Measurements from ENCODE around the gene GNPTAB.

Gene GNPTAB

DNA sequence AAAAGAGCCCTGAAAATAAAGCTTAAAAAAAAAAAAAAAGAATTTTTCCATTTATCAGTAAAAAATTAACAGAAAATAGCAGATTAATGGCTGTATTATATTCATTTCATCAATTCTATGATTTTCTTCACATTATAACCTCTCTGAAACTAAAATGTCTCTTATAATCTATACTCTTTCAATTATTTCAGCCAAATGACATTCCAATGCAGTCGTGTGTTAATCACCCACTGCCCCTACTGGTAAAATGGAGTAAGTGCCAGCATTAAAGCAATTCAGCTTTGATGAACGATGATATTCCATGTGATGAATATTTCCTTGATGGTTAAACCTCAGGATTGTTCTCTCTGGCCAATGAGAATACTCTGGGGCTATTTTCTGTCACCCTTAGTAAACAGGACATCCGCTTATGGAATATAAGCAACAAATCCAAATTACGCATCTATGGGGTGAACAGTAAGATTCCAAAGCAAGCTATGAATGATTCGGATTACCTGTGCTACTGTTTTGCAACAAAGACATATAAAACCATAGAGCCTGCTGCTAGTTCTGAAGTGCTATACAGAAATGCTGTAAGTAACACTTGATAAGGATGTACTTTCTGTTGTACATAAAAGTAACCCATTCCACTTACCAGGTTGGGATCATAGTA lies 71.2 kb downstream of the GNPTAB start:
- no peak overlapping the region for H2BK120ac ChIP-seq (ENCODE audit: low read depth, low read length)
- H3K79me1 ChIP-seq (replicated peaks; ENCODE audit: low read length, poor library complexity, severe bottlenecking), result no peaks in the 10 kb centered on the region
- no peak overlapping the region for H3K14ac ChIP-seq (ENCODE audit: low read length in 2 of 2)
- H3K9ac ChIP-seq (ENCODE audit: low read length), result no peak overlapping the region
- no peaks in the 10 kb centered on the region for H3K4me1 ChIP-seq (ENCODE audit: control insufficient read depth, insufficient read depth, low read depth, low read length)
- H3K27ac ChIP-seq (ENCODE audit: low read length, poor library complexity, severe bottlenecking), result no peak overlapping the region
- no peak overlapping the region for H4K8ac ChIP-seq (ENCODE audit: low read length)
- H3K27me3 ChIP-seq (ENCODE audit: control insufficient read depth in 1 of 2, insufficient read depth in 1 of 2, low read length in 2 of 2), result no peaks in the 10 kb centered on the region
- H3K23ac ChIP-seq (ENCODE audit: low read length in 2 of 2), result no peak overlapping the region
- no peak overlapping the region for H2BK15ac ChIP-seq (ENCODE audit: low read depth, poor library complexity, severe bottlenecking)
- WGBS, result 81% methylated on average over 5 of the region's 5 CpGs
- H2AK5ac ChIP-seq (ENCODE audit: low read length, severe bottlenecking), result no peak overlapping the region
- no peak overlapping the region for H2BK12ac ChIP-seq (ENCODE audit: low read length in 2 of 2)
- no peak overlapping the region for H2BK5ac ChIP-seq (ENCODE audit: low read depth, low read length, poor library complexity, severe bottlenecking)
- no peak overlapping the region for H4K91ac ChIP-seq (ENCODE audit: low read length)
- H3K4me3 ChIP-seq (ENCODE audit: insufficient read depth in 1 of 2, low read depth in 1 of 2, low read length in 2 of 2), result no peak overlapping the region
- H3K9me3 ChIP-seq (ENCODE audit: control insufficient read depth, low read length), result no peaks in the 10 kb centered on the region
- no peak overlapping the region for H3K4ac ChIP-seq (ENCODE audit: low read depth in 1 of 2, low read length in 2 of 2)
- DNase-seq, result peak; percentile 47
- peaks cover 10 to 73% of the 10 kb centered on the region in 2 experiments for H3K36me3 ChIP-seq (ENCODE audit: control insufficient read depth in 1 of 2, insufficient read depth in 2 of 2, low read depth in 1 of 2, low read length in 2 of 2)
- H3K18ac ChIP-seq (ENCODE audit: low read depth in 1 of 2, low read length in 2 of 2), result no peak overlapping the region
- no peak overlapping the region for H2AFZ ChIP-seq (ENCODE audit: low read depth, low read length)
- H3K4me2 ChIP-seq (ENCODE audit: low read length, poor library complexity, severe bottlenecking), result no peak overlapping the region

DNA sequence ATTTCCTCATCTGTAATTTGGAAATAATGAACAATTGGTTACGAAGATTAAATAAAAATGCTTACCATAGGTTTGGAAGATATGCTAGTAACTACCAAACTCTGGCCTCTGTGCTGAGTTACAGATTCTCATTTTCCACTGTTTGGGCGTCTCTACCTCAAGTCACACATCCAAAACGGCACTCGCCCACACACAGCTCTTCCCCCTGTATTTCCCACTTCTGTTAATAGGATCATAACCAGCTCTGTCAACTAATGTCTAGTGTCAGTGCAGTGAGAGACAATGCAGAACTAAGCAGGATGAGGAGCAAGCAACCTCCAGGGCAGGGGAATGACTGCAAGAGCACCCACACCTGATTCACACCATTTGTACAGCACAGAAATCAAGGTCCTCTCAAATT lies 80.6 kb downstream of the GNPTAB start:
- H3K4me3 ChIP-seq (ENCODE audit: insufficient read depth in 1 of 2, low read depth in 1 of 2, low read length in 2 of 2), result no peak overlapping the region
- no peak overlapping the region for H2AFZ ChIP-seq (ENCODE audit: low read depth, low read length)
- no peak overlapping the region for H3K4me2 ChIP-seq (ENCODE audit: low read length, poor library complexity, severe bottlenecking)
- 100% methylated on average over 3 of the region's 4 CpGs for WGBS
- H3K9ac ChIP-seq (ENCODE audit: low read length), result no peak overlapping the region
- no peak overlapping the region for H3K23ac ChIP-seq (ENCODE audit: low read length in 2 of 2)
- no peak overlapping the region for H2BK120ac ChIP-seq (ENCODE audit: low read depth, low read length)
- H3K4ac ChIP-seq (ENCODE audit: low read depth in 1 of 2, low read length in 2 of 2), result no peak overlapping the region
- no peak overlapping the region for H4K8ac ChIP-seq (ENCODE audit: low read length)
- H3K18ac ChIP-seq (ENCODE audit: low read depth in 1 of 2, low read length in 2 of 2), result no peak overlapping the region
- H2AK5ac ChIP-seq (ENCODE audit: low read length, severe bottlenecking), result no peak overlapping the region
- no peak for DNase-seq
- no peaks in the 10 kb centered on the region for H3K27me3 ChIP-seq (ENCODE audit: control insufficient read depth in 1 of 2, insufficient read depth in 1 of 2, low read length in 2 of 2)
- no peak overlapping the region for H2BK5ac ChIP-seq (ENCODE audit: low read depth, low read length, poor library complexity, severe bottlenecking)
- no peak overlapping the region for H3K14ac ChIP-seq (ENCODE audit: low read length in 2 of 2)
- peaks cover 11 to 92% of the 10 kb centered on the region in 2 experiments for H3K36me3 ChIP-seq (ENCODE audit: control insufficient read depth in 1 of 2, insufficient read depth in 2 of 2, low read depth in 1 of 2, low read length in 2 of 2)
- no peak overlapping the region for H3K27ac ChIP-seq (ENCODE audit: low read length, poor library complexity, severe bottlenecking)
- no peaks in the 10 kb centered on the region for H3K79me1 ChIP-seq (replicated peaks; ENCODE audit: low read length, poor library complexity, severe bottlenecking)
- H4K91ac ChIP-seq (ENCODE audit: low read length), result no peak overlapping the region
- H2BK15ac ChIP-seq (ENCODE audit: low read depth, poor library complexity, severe bottlenecking), result no peak overlapping the region
- no peak overlapping the region for H2BK12ac ChIP-seq (ENCODE audit: low read length in 2 of 2)
- H3K9me3 ChIP-seq (ENCODE audit: control insufficient read depth, low read length), result no peaks in the 10 kb centered on the region
- H3K4me1 ChIP-seq (ENCODE audit: control insufficient read depth, insufficient read depth, low read depth, low read length), result no peaks in the 10 kb centered on the region

DNA sequence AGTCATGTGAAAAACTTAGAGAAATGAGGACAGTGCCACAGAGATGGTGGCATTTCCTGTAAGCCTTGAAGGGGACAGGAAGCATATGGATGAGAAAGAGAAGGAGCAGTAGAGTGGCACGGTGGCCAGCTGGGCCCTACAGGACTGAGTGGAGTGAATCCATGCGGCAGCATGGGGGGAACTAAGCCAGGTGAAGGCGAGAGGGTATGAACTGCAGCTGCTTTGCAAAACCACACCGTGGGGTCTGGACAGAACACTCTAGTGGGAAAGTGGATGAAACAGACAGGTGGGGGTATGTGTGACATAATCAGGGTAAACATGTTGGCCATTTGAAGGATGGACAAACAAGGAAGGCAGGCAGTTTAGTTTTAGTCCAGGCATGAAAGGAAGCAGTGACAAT lies 81.1 kb downstream of the GNPTAB start:
- H3K27me3 ChIP-seq (ENCODE audit: control insufficient read depth in 1 of 2, insufficient read depth in 1 of 2, low read length in 2 of 2), result no peaks in the 10 kb centered on the region
- H2AFZ ChIP-seq (ENCODE audit: low read depth, low read length), result no peak overlapping the region
- H2BK15ac ChIP-seq (ENCODE audit: low read depth, poor library complexity, severe bottlenecking), result no peak overlapping the region
- no peak overlapping the region for H3K4me2 ChIP-seq (ENCODE audit: low read length, poor library complexity, severe bottlenecking)
- H3K14ac ChIP-seq (ENCODE audit: low read length in 2 of 2), result no peak overlapping the region
- no peak for DNase-seq
- no peak overlapping the region for H3K4me3 ChIP-seq (ENCODE audit: insufficient read depth in 1 of 2, low read depth in 1 of 2, low read length in 2 of 2)
- no peak overlapping the region for H2BK5ac ChIP-seq (ENCODE audit: low read depth, low read length, poor library complexity, severe bottlenecking)
- H3K79me1 ChIP-seq (replicated peaks; ENCODE audit: low read length, poor library complexity, severe bottlenecking), result no peaks in the 10 kb centered on the region
- H3K9ac ChIP-seq (ENCODE audit: low read length), result no peak overlapping the region
- no peak overlapping the region for H2AK5ac ChIP-seq (ENCODE audit: low read length, severe bottlenecking)
- H2BK120ac ChIP-seq (ENCODE audit: low read depth, low read length), result no peak overlapping the region
- H4K91ac ChIP-seq (ENCODE audit: low read length), result no peak overlapping the region
- peak overlapping the region in 1 of 2 experiments; percentile 18 for H3K4ac ChIP-seq (ENCODE audit: low read depth in 1 of 2, low read length in 2 of 2)
- H3K9me3 ChIP-seq (ENCODE audit: control insufficient read depth, low read length), result no peaks in the 10 kb centered on the region
- H4K8ac ChIP-seq (ENCODE audit: low read length), result no peak overlapping the region
- 98% methylated on average over 4 of the region's 4 CpGs for WGBS
- H3K4me1 ChIP-seq (ENCODE audit: control insufficient read depth, insufficient read depth, low read depth, low read length), result no peaks in the 10 kb centered on the region
- no peak overlapping the region for H2BK12ac ChIP-seq (ENCODE audit: low read length in 2 of 2)
- no peak overlapping the region for H3K27ac ChIP-seq (ENCODE audit: low read length, poor library complexity, severe bottlenecking)
- H3K23ac ChIP-seq (ENCODE audit: low read length in 2 of 2), result no peak overlapping the region
- H3K36me3 ChIP-seq (ENCODE audit: control insufficient read depth in 1 of 2, insufficient read depth in 2 of 2, low read depth in 1 of 2, low read length in 2 of 2), result peaks cover 11 to 93% of the 10 kb centered on the region in 2 experiments
- no peak overlapping the region for H3K18ac ChIP-seq (ENCODE audit: low read depth in 1 of 2, low read length in 2 of 2)

DNA sequence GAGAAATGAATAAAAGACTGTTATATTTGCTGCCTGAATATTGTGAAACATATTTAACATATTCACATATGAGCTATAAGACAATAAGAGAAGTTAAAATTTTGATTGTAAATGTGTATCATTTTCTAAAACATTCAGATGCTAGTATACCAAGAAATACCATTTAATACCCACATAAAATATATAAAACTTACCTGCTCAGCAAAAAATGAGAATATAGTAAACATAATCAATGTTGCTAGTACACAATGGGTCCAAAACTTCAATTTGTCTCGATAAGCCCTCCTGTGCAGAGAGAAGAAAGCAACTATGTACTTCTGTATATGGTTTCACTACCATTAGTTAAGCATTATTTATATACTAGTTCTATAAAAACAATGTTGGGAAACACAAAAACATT lies 81.9 kb downstream of the GNPTAB start:
- Histone ChIP-seq H3K27me3 (ENCODE audit: control insufficient read depth in 1 of 2, insufficient read depth in 1 of 2, low read length in 2 of 2) (no peaks in the 10 kb centered on the region), H3K4me2 (ENCODE audit: low read length, poor library complexity, severe bottlenecking) (no peak overlapping the region), H4K8ac (ENCODE audit: low read length) (no peak overlapping the region), H3K18ac (ENCODE audit: low read depth in 1 of 2, low read length in 2 of 2) (no peak overlapping the region), H4K91ac (ENCODE audit: low read length) (no peak overlapping the region), H3K4me1 (ENCODE audit: control insufficient read depth, insufficient read depth, low read depth, low read length) (no peaks in the 10 kb centered on the region), H3K9me3 (ENCODE audit: control insufficient read depth, low read length) (no peaks in the 10 kb centered on the region), H3K36me3 (ENCODE audit: control insufficient read depth in 1 of 2, insufficient read depth in 2 of 2, low read depth in 1 of 2, low read length in 2 of 2) (peaks cover 16 to 94% of the 10 kb centered on the region in 2 experiments), H3K79me1 (replicated peaks; ENCODE audit: low read length, poor library complexity, severe bottlenecking) (no peaks in the 10 kb centered on the region), H3K4ac (ENCODE audit: low read depth in 1 of 2, low read length in 2 of 2) (no peak overlapping the region), H3K27ac (ENCODE audit: low read length, poor library complexity, severe bottlenecking) (no peak overlapping the region), H2BK15ac (ENCODE audit: low read depth, poor library complexity, severe bottlenecking) (no peak overlapping the region), H3K23ac (ENCODE audit: low read length in 2 of 2) (no peak overlapping the region), H3K9ac (ENCODE audit: low read length) (no peak overlapping the region), H3K14ac (ENCODE audit: low read length in 2 of 2) (no peak overlapping the region), H2BK5ac (ENCODE audit: low read depth, low read length, poor library complexity, severe bottlenecking) (no peak overlapping the region), H2AK5ac (ENCODE audit: low read length, severe bottlenecking) (no peak overlapping the region), H2BK12ac (ENCODE audit: low read length in 2 of 2) (no peak overlapping the region), H2AFZ (ENCODE audit: low read depth, low read length) (no peak overlapping the region), H3K4me3 (ENCODE audit: insufficient read depth in 1 of 2, low read depth in 1 of 2, low read length in 2 of 2) (no peak overlapping the region), H2BK120ac (ENCODE audit: low read depth, low read length) (no peak overlapping the region)
- no CpG with 5 or more reads among the region's 1 CpG for WGBS
- DNase-seq, result no peak
